HUES48 (cell line): Measurements from ENCODE around the gene PROX2.
A peak's percentile ranks its signal among the peaks of the same experiment; 100 is the strongest.

ENCODE experiments used
- H3K27ac ChIP-seq: one replicate; pipeline ENCODE4 v1.7.0; 2013; ENCODE audit warnings: low read depth, low read length, inconsistent platforms
- H3K27me3 ChIP-seq: 2 replicates; pipeline ENCODE4 v1.6.1; 2013; ENCODE audit warnings: mild to moderate bottlenecking, low read length; ENCODE audit not compliant: control insufficient read depth, insufficient read depth
- H3K36me3 ChIP-seq: 2 replicates; pipeline ENCODE4 v1.6.1; 2013; ENCODE audit warnings: low read length; ENCODE audit not compliant: control insufficient read depth, insufficient read depth
- H3K4me1 ChIP-seq: 2 replicates; pipeline ENCODE4 v1.6.1; 2013; ENCODE audit warnings: mild to moderate bottlenecking, low read length; ENCODE audit not compliant: control insufficient read depth, insufficient read depth
- H3K4me3 ChIP-seq: 2 replicates; pipeline ENCODE4 v1.5.1; 2013; ENCODE audit warnings: mild to moderate bottlenecking, low read depth, low read length
- H3K9ac ChIP-seq: 2 replicates; pipeline ENCODE4 v1.6.1; 2013; ENCODE audit warnings: mild to moderate bottlenecking, low read depth, low read length, moderate library complexity
- H3K9me3 ChIP-seq: 2 replicates; pipeline ENCODE4 v1.6.1; 2013; ENCODE audit warnings: low read length; ENCODE audit not compliant: control insufficient read depth, insufficient read depth

PROX2 gene, protein sequence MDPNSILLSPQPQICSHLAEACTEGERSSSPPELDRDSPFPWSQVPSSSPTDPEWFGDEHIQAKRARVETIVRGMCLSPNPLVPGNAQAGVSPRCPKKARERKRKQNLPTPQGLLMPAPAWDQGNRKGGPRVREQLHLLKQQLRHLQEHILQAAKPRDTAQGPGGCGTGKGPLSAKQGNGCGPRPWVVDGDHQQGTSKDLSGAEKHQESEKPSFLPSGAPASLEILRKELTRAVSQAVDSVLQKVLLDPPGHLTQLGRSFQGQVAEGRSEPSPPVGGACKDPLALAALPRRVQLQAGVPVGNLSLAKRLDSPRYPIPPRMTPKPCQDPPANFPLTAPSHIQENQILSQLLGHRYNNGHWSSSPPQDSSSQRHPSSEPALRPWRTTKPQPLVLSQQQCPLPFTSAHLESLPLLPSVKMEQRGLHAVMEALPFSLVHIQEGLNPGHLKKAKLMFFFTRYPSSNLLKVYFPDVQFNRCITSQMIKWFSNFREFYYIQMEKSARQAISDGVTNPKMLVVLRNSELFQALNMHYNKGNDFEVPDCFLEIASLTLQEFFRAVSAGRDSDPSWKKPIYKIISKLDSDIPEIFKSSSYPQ

GRCh38 chr14:74875941-74876913 lies at the start of gene PROX2:
PROX2 (minus strand) TSS chr14:74876145; CDS start chr14:74863834, 12,311 bp downstream.
- Histone ChIP-seq H3K9ac (no peak within 1 kb of the TSS), H3K27me3 (no peaks in the 10 kb centered on the region), H3K9me3 (no peaks in the 10 kb centered on the region), H3K4me1 (peaks cover 12% of the 10 kb centered on the region), H3K36me3 (no peaks in the 10 kb centered on the region), H3K27ac (no peak within 1 kb of the TSS), H3K4me3 (no peak within 1 kb of the TSS)

DNA sequence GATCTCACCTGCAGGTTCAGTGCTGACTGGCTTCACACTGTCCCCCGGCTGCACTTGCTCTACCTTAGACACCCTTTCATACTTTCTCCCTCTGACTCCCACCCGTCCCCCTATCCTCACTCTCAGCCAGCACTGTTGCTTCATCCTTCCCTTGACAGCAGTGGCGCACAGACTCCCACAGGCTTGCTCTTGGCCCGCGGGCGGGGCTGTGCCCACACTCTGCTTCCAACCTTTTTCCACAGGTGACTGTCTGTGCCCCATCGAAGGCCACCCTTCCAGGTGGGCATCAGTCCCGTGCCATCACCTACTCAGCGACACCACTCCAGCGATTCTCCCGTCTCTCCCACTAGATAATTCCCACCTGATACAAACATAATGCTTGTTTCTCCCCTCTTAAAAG lies 48.1 kb upstream of the PROX2 start:
- no peak overlapping the region for H3K9ac ChIP-seq
- H3K27me3 ChIP-seq = no peaks in the 10 kb centered on the region
- H3K27ac ChIP-seq = no peak overlapping the region
- H3K9me3 ChIP-seq = no peaks in the 10 kb centered on the region
- H3K36me3 ChIP-seq = peaks cover 3% of the 10 kb centered on the region
- no peak overlapping the region for H3K4me3 ChIP-seq
- no peaks in the 10 kb centered on the region for H3K4me1 ChIP-seq

DNA sequence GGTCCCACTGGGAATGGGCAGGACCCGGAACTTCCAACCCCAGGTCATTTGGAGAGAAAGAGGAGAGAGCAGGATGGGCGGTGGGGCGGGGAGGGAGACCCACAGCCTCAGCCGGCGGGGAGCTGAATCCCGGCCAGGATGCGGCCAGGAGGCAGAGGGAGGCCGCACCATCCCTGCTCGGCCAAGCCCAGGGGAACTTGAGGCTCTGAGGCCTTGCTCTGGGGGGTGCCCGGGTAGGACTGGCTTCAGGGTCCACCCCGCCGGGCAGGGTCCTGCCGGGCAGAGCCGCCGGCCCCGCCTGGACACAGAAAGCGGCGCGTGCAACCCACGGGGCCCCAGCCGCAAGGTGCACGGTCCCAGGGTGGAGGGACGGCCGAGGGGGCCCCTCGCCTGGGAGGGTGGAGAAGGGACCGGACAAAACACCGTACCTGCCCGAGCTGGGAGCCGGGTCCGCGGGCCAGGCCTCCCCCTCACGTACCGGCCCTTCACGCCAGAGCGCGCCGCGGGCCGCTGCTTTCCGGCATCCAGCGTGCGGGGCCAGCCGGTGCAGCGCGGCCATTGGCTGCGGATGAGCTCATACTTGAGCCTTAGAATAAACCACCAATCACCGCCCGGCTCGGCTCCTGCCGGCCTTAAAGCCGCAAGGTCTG lies 46.9 kb upstream of the PROX2 start, which contains the start of gene RPS6KL1:
Gene RPS6KL1 (minus strand): TSS at position 509 of the 650 bp plus-strand sequence. CDS start 1,719 bp downstream, outside the sequence.
- Histone ChIP-seq H3K4me1 (no peaks in the 10 kb centered on the region), H3K36me3 (peaks cover 4% of the 10 kb centered on the region), H3K27me3 (no peaks in the 10 kb centered on the region), H3K27ac (peak within 1 kb of the TSS; percentile 40), H3K9me3 (no peaks in the 10 kb centered on the region), H3K4me3 (peak within 1 kb of the TSS; percentile 86), H3K9ac (peak within 1 kb of the TSS; percentile 78)

GRCh38 chr14:74921987-74922751 lies 46.2 kb upstream of the PROX2 start:
- Histone ChIP-seq H3K27ac (no peak overlapping the region), H3K9ac (peak overlapping the region; percentile 78), H3K27me3 (no peaks in the 10 kb centered on the region), H3K4me1 (no peaks in the 10 kb centered on the region), H3K36me3 (peaks cover 4% of the 10 kb centered on the region), H3K9me3 (no peaks in the 10 kb centered on the region), H3K4me3 (peak overlapping the region; percentile 86)

- no peak overlapping the region for H3K27ac ChIP-seq
- no peaks in the 10 kb centered on the region for H3K4me1 ChIP-seq
- no peaks in the 10 kb centered on the region for H3K9me3 ChIP-seq
- H3K36me3 ChIP-seq = peaks cover 4% of the 10 kb centered on the region
- H3K9ac ChIP-seq = no peak overlapping the region
- no peak overlapping the region for H3K4me3 ChIP-seq
- no peaks in the 10 kb centered on the region for H3K27me3 ChIP-seq
These were observed 45.2 kb upstream of the PROX2 start for GRCh38 chr14:74921053-74921620.

GRCh38 chr14:74920281-74920680 lies 44.3 kb upstream of the PROX2 start:
- H3K4me1 ChIP-seq = no peaks in the 10 kb centered on the region
- no peak overlapping the region for H3K9ac ChIP-seq
- H3K27ac ChIP-seq = no peak overlapping the region
- H3K4me3 ChIP-seq = no peak overlapping the region
- no peaks in the 10 kb centered on the region for H3K27me3 ChIP-seq
- no peaks in the 10 kb centered on the region for H3K9me3 ChIP-seq
- H3K36me3 ChIP-seq = peaks cover 4% of the 10 kb centered on the region

DNA sequence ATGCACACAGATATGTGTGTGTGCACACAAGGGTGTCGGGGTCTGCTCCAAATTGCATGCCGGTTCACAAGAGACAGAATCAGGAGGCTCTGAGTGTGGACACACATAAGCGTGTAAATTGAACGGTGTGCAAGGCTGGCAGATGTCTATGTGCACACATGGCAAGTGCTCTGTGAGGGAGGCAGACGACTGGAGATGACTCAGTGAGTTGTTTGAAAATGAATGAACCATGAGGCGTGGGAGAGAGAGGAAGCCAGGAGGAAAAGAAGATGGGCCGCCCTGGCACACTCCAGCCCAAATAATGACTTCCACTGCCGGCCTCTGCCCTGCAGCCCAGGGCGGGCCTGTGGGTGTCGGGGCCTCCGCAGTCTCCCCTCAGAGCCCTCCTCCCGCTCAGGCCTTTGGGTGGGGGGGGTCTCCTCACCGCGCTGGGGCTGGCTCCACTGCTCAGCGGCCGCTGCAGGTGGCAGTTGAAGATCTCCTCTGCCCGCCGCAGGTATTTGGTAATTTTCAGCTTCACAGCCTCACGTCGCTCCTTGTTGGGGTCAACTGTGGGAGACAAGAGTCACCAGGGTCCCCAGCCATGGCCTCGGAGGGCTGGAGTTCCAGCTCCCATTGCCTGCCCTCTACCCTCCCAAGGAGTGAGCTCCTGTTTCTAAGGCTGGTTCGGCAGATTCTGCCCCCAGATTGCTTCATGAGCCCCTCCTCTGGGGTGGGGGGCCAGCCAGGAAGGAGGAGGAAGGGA lies 43.6 kb upstream of the PROX2 start:
- Histone ChIP-seq H3K4me1 (no peaks in the 10 kb centered on the region), H3K9me3 (no peaks in the 10 kb centered on the region), H3K27ac (no peak overlapping the region), H3K36me3 (peaks cover 4% of the 10 kb centered on the region), H3K9ac (no peak overlapping the region), H3K4me3 (no peak overlapping the region), H3K27me3 (no peaks in the 10 kb centered on the region)

DNA sequence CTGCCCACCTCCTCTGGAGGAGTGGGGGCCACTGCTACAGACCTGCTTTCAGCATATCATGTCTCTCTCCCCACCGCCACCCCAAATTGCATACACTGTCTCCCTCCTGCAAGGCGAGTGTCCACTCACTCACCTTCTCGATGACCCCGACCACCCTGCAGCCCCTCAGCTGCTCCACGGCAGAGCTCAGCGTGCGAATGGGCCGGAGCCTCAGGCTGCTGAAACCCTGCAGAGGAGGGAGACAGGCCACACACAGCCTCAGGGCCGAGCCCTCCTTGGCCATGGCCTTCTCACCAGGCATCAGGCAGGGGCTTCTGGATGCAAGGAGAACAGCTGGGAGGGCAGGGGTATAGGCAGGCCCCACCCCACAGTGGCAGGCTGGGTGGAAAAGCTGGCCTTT lies 42.4 kb upstream of the PROX2 start:
- Histone ChIP-seq H3K27me3 (no peaks in the 10 kb centered on the region), H3K9me3 (no peaks in the 10 kb centered on the region), H3K4me3 (no peak overlapping the region), H3K27ac (no peak overlapping the region), H3K9ac (no peak overlapping the region), H3K4me1 (no peaks in the 10 kb centered on the region), H3K36me3 (peaks cover 4% of the 10 kb centered on the region)

GRCh38 chr14:74917646-74918081 lies 41.7 kb upstream of the PROX2 start:
- Histone ChIP-seq H3K9me3 (no peaks in the 10 kb centered on the region), H3K27ac (no peak overlapping the region), H3K4me1 (no peaks in the 10 kb centered on the region), H3K4me3 (no peak overlapping the region), H3K9ac (no peak overlapping the region), H3K36me3 (peaks cover 4% of the 10 kb centered on the region), H3K27me3 (no peaks in the 10 kb centered on the region)
